Measurements from ENCODE around the gene LHFPL6. TPM values are rescaled to one million over a fixed set of nuclear protein-coding genes. Genes with fewer than 3 reads are reported as not detected.
A peak's percentile ranks its signal among the peaks of the same experiment; 100 is the strongest.

Gene LHFPL6
- total RNA-seq, 1 donor: 45.2 TPM

GRCh38 chr13:39528661-39528980, 74.4 kb downstream of the LHFPL6 start:
- TF ChIP-seq CTCF (IDR thresholded peaks at IDR 0.05; ENCODE audit: insufficient read depth, low read length): no peak
- no peak overlapping the region for H3K4me3 ChIP-seq (ENCODE audit: low read depth, low read length)
- peak; percentile 29 for DNase-seq (ENCODE audit: low read depth)

GRCh38 chr13:39527961-39528660, 74.9 kb downstream of the LHFPL6 start:
- DNase-seq (ENCODE audit: low read depth): peak; percentile 93
- no peak for TF ChIP-seq CTCF (IDR thresholded peaks at IDR 0.05; ENCODE audit: insufficient read depth, low read length)
- peak overlapping the region; percentile 15 for H3K4me3 ChIP-seq (ENCODE audit: low read depth, low read length)

GRCh38 chr13:39527301-39527700, 75.7 kb downstream of the LHFPL6 start:
- DNase-seq (ENCODE audit: low read depth): no peak
- TF ChIP-seq CTCF (IDR thresholded peaks at IDR 0.05; ENCODE audit: insufficient read depth, low read length): no peak
- no peak overlapping the region for H3K4me3 ChIP-seq (ENCODE audit: low read depth, low read length)

GRCh38 chr13:39526499-39526898, 76.5 kb downstream of the LHFPL6 start:
- H3K4me3 ChIP-seq (ENCODE audit: low read depth, low read length): no peak overlapping the region
- DNase-seq (ENCODE audit: low read depth): no peak
- no peak for TF ChIP-seq CTCF (IDR thresholded peaks at IDR 0.05; ENCODE audit: insufficient read depth, low read length)

GRCh38 chr13:39525506-39525905, 77.5 kb downstream of the LHFPL6 start:
- no peak overlapping the region for H3K4me3 ChIP-seq (ENCODE audit: low read depth, low read length)
- peak; percentile 44 for DNase-seq (ENCODE audit: low read depth)
- TF ChIP-seq CTCF (IDR thresholded peaks at IDR 0.05; ENCODE audit: insufficient read depth, low read length): no peak

- H3K4me3 ChIP-seq (ENCODE audit: low read depth, low read length): no peak overlapping the region
- DNase-seq (ENCODE audit: low read depth): no peak
- peak; percentile 1 for TF ChIP-seq CTCF (IDR thresholded peaks at IDR 0.05; ENCODE audit: insufficient read depth, low read length)
These were observed 78.2 kb downstream of the LHFPL6 start for GRCh38 chr13:39524795-39525194.

- no peak for TF ChIP-seq CTCF (IDR thresholded peaks at IDR 0.05; ENCODE audit: insufficient read depth, low read length)
- no peak for DNase-seq (ENCODE audit: low read depth)
- H3K4me3 ChIP-seq (ENCODE audit: low read depth, low read length): no peak overlapping the region
These were observed 80.7 kb downstream of the LHFPL6 start for GRCh38 chr13:39522329-39522728.
